K562 (cell line): Measurements from ENCODE around the gene ZBTB48. TPM values are rescaled to one million over a fixed set of nuclear protein-coding genes. Genes with fewer than 3 reads are reported as not detected.
A peak's percentile ranks its signal among the peaks of the same experiment; 100 is the strongest.

Experiments
- AFF1 ChIP-seq, 2 experiments: fragments of 450-650 bp; IDR thresholded peaks; 2 replicates each; pipeline ENCODE4 v1.6.1; 2018; ENCODE audit warnings: mild to moderate bottlenecking in 2 of 2, low read depth in 1 of 2; ENCODE audit not compliant: partially characterized antibody in 2 of 2
- CHD2 ChIP-seq: IDR thresholded peaks from 2 replicates; pipeline ENCODE4 v1.6.1; 2011; ENCODE audit warnings: low read depth, low read length
- ETS2 ChIP-seq: IDR thresholded peaks from 2 replicates; pipeline ENCODE4 v1.6.1; 2016; ENCODE audit warnings: borderline replicate concordance, missing genetic modification characterization, mild to moderate bottlenecking, moderate library complexity, missing compliant biosample characterization; ENCODE audit not compliant: poor library complexity, severe bottlenecking
- FOXJ2 ChIP-seq: fragments of 200-800 bp; sonication (Bioruptor generic); IDR thresholded peaks from 2 replicates; pipeline ENCODE4 v1.6.1; 2016; ENCODE audit warnings: missing genetic modification characterization, missing compliant biosample characterization
- GTF2B ChIP-seq: IDR thresholded peaks from 2 replicates; pipeline ENCODE4 v1.6.1; 2011; ENCODE audit not compliant: insufficient read length; ENCODE audit errors: extremely low read depth
- PATZ1 ChIP-seq: fragments of 250-450 bp; sonication (Bioruptor Pico); IDR thresholded peaks from 2 replicates; pipeline ENCODE4 v1.5.0; 2020; ENCODE audit warnings: mild to moderate bottlenecking, borderline replicate concordance
- ZNF124 ChIP-seq: sonication (generic); formaldehyde crosslinking; IDR thresholded peaks from 2 replicates; pipeline ENCODE4 v1.8.1; 2022; ENCODE audit warnings: missing genetic modification reagents
- ZNF318 ChIP-seq, 2 experiments: fragments of 450-650 bp; IDR thresholded peaks; 2 replicates each; pipeline ENCODE4 v1.6.1; 2016; ENCODE audit warnings: mild to moderate bottlenecking in 2 of 2, borderline replicate concordance in 1 of 2, low read depth in 1 of 2, moderate library complexity in 1 of 2
- polyA plus RNA-seq, 8 experiments: library from polyadenylated mRNA; depleted of rRNA in 4 of 8; stranded (reverse) in 5 of 8; unstranded in 3 of 8; fragments of >200 nt; fragmentation: Nextera tagmentation in 2 of 8; fragmentation: Illumina TruSeq in 1 of 8; extraction: Ambion mirVana in 2 of 8; extraction: Trizol in 1 of 8; gene quantifications; 2 replicates each; pipeline versions ENCODE4 v1.2.1 to v1.2.3, GENCODE V29; 2011 to 2014; ENCODE audit warnings: inconsistent platforms in 1 of 8, missing spikeins in 1 of 8
- total RNA-seq, 7 experiments: library from RNA; depleted of rRNA in 6 of 7; stranded (reverse); fragments of >200 nt in 6 of 7; fragmentation: Illumina TruSeq in 2 of 7; extraction: Trizol in 2 of 7; gene quantifications; 2 replicates each; pipeline versions ENCODE4 v1.2.1 to v1.2.3, GENCODE V29; 2011 to 2021; ENCODE audit warnings: low replicate concordance in 1 of 7

ZBTB48 gene
- total and polyA plus RNA-seq, 9 of the 15 experiments (the other 6 are each of a cell fraction or from before 2014, with no cell fraction given) = 1.9 to 66.9 (median 29.5) TPM

GRCh38 chr1:6603238-6603914, 23.6 kb downstream of the ZBTB48 start (continued):
- TF ChIP-seq GTF2B = no peak
- TF ChIP-seq ZNF318 (IDR thresholded peaks at IDR 0.05; ENCODE audit: borderline replicate concordance in 1 of 2, low read depth in 1 of 2) = 0 out of 4 replicates have a peak, but pooled peaks of 1 of the 2 experiments have one; percentile 15
- 0 out of 2 replicates have a peak, but pooled peaks have one; percentile 20 for TF ChIP-seq CHD2
- no peak; the same call in 1 of the 2 replicates for TF ChIP-seq PATZ1 (CRISPR knock-in tag)
- TF ChIP-seq ETS2 (tag) = no peak
- no peak for TF ChIP-seq ZNF124 (CRISPR knock-in tag)
- peak in 1 of 2 experiments; percentile 42 for TF ChIP-seq AFF1 (IDR thresholded peaks at IDR 0.05; ENCODE audit: low read depth in 1 of 2, partially characterized antibody in 2 of 2)
- peak; percentile 61; the same call in 1 of the 2 replicates for TF ChIP-seq FOXJ2 (tag)
